Measurements from ENCODE around the gene LPCAT4. TPM values are rescaled to one million over a fixed set of nuclear protein-coding genes. Genes with fewer than 3 reads are reported as not detected.

LPCAT4 gene
- 36.6 to 70.5 TPM (median 64.0 TPM) in 5 replicates for total RNA-seq (2022; extraction: Qiagen RNA extraction; ENCODE audit: low read depth)

DNA sequence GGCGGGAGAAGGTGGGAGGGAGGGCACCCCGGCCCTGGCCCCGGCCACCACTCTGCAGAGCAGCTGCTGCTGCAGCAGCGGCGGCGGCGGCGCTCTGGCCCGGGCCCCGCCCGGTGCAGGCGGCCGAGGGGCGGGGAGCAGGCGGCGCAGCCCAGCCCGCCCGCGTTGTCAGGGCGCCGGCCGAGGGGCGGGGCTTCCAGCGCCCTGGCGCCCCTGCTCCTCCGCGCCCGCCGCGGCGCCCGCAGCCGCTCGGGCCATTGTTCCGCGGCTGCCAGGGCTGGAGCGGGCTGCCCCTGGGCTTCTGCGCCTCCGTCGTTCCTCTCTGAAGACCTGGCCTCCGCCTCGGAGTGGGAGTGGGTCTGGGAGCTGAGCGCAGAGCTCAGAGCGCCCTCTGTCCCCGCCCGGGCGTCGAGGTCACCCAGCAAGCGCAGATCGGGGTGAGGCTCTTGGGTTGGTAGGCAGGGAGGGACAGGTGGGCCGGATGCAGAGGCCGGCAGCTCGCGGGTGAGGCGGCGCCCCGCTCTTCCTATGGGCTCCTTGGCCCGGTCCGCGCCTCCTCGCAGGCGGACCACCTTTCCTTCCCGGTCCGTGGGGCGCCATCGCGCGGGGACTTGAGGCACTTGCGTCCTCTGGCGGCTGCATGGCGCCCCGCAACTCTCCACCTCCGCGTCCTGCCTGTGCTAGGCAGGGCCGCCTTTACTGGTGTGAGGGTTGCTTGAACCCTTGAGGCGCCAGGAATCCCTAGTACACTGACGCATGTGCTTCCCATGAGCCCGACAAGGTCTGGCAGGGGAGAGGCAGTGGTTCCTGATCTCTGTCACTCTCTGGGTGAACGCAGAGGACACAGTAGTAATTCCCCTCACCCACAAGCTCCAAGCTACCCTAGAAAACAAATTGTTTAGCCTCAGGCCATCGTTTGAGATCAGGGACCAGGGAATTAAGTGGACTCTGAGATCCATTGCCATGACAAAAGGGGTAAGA is at the start of gene LPCAT4:
LPCAT4 (minus strand) TSS at position 96 of the 981 bp plus-strand sequence. CDS start 96 bp downstream, outside the sequence.

GRCh38 chr15:34342737-34343575 is 24.0 kb downstream of the LPCAT4 start, which contains the start of the genes NOP10 and NUTM1:
NOP10 (minus strand) TSS chr15:34343136; CDS start chr15:34343073, 63 bp downstream.
NUTM1 (plus strand) TSS chr15:34343315; CDS start chr15:34343697, 382 bp downstream.

DNA sequence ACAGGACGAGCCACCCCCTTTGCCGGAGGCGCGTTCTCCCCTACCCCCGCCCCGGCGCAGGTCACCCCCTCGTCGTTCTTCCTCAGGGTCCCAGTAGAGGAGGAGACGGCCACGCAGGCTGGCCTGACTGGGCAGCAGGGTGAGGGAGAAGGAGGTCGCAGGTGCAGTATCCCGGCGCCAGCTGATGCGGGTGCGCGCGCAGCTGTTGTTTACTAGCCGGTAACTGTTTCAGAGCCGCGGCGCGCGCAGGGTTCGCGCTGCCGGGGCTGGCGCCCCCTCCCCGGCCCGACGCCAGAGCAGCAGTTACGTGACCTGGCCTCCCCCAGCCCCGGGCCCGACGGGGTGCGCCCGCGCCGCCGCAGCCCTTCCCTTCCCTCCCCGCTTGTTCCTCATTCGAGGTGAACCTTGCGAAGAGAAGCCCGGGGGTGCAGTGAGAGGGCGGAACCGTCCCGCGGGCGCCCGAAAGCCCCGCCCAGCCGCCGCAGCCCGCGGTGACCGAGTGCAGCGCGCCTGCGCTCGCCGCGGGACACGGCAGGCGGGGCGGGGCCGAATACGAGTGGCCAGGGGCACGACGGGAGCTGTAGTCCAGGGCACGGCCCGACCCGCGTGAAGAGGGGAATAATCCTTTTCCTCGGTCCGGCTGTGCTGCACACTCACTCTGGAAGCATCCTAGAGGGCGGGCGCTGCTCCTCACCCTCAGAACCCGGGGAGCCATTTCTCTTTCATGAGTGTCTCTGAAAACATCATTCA is 29.3 kb downstream of the LPCAT4 start, which contains the start of gene SLC12A6:
SLC12A6 (minus strand) TSS at position 225 of the 750 bp plus-strand sequence. CDS start 1,101 bp downstream, outside the sequence.

Other genes starting within 250 kb of the LPCAT4 start
- gene KATNBL1, start 157.1 kb downstream of the LPCAT4 start, total RNA-seq (2022; extraction: Qiagen RNA extraction; ENCODE audit: low read depth), result 25.4 to 35.0 TPM (median 31.4 TPM) in 5 replicates
- 175 to 203 TPM (median 184 TPM) in 5 replicates for gene EMC4, start 142.2 kb downstream of the LPCAT4 start, total RNA-seq (2022; extraction: Qiagen RNA extraction; ENCODE audit: low read depth)
- gene SLC12A6, start 29.4 kb downstream of the LPCAT4 start, total RNA-seq (2022; extraction: Qiagen RNA extraction; ENCODE audit: low read depth), result 3.8 to 7.0 TPM (median 5.9 TPM) in 5 replicates
- 511 to 617 TPM (median 553 TPM) in 5 replicates for gene NOP10, start 24.1 kb downstream of the LPCAT4 start, total RNA-seq (2022; extraction: Qiagen RNA extraction; ENCODE audit: low read depth)
- gene NUTM1, start 23.9 kb downstream of the LPCAT4 start, total RNA-seq (2022; extraction: Qiagen RNA extraction; ENCODE audit: low read depth), result not detected in 5 replicates
- gene GOLGA8A, start 70.6 kb upstream of the LPCAT4 start, total RNA-seq (2022; extraction: Qiagen RNA extraction; ENCODE audit: low read depth), result 6.3 to 9.2 TPM (median 8.1 TPM) in 5 replicates
- gene GOLGA8B, start 216.5 kb upstream of the LPCAT4 start, total RNA-seq (2022; extraction: Qiagen RNA extraction; ENCODE audit: low read depth), result 12.8 to 20.7 TPM (median 18.7 TPM) in 5 replicates